Endodermal cell (in vitro differentiated cells): ENCODE results near the gene CEP85L. TPM values are rescaled to one million over a fixed set of nuclear protein-coding genes. Genes with fewer than 3 reads are reported as not detected.

Experiments used
- DNase-seq: peaks from one replicate; pipeline ENCODE4 v3.0.0-alpha.2; 2017
- H3K27ac ChIP-seq: 2 replicates; pipeline ENCODE4 v1.5.1; 2013; ENCODE audit warnings: mild to moderate bottlenecking, low read depth, low read length, moderate library complexity
- H3K27me3 ChIP-seq: 2 replicates; pipeline ENCODE4 v1.6.1; 2013; ENCODE audit warnings: mild to moderate bottlenecking, low read length, moderate library complexity; ENCODE audit not compliant: insufficient read depth, control insufficient read depth, poor library complexity, severe bottlenecking
- H3K36me3 ChIP-seq: 2 replicates; pipeline ENCODE4 v1.7.0; 2013; ENCODE audit warnings: mild to moderate bottlenecking, low read length, moderate library complexity; ENCODE audit not compliant: control insufficient read depth, insufficient read depth
- H3K4me1 ChIP-seq: one replicate; pipeline ENCODE4 v1.7.0; 2013; ENCODE audit warnings: low read length; ENCODE audit not compliant: control insufficient read depth, insufficient read depth
- H3K4me3 ChIP-seq: 2 replicates; pipeline ENCODE4 v1.5.1; 2013; ENCODE audit warnings: mild to moderate bottlenecking, low read length, moderate library complexity
- H3K9ac ChIP-seq: 2 replicates; pipeline ENCODE4 v1.6.1; 2013; ENCODE audit warnings: mild to moderate bottlenecking, low read length, moderate library complexity; ENCODE audit not compliant: poor library complexity, severe bottlenecking; ENCODE audit errors: extremely low read depth
- H3K9me3 ChIP-seq: 2 replicates; pipeline ENCODE4 v1.6.1; 2013; ENCODE audit warnings: mild to moderate bottlenecking, low read length, moderate library complexity; ENCODE audit not compliant: control insufficient read depth
- H3K27ac Mint-ChIP-seq: 2 replicates; pipeline ENCODE4 v1.8.0; 2020; ENCODE audit warnings: mixed read lengths
- H3K27me3 Mint-ChIP-seq: 2 replicates; pipeline ENCODE4 v1.8.0; 2021; ENCODE audit warnings: mild to moderate bottlenecking, mixed read lengths; ENCODE audit not compliant: insufficient read depth
- H3K36me3 Mint-ChIP-seq: 2 replicates; pipeline ENCODE4 v1.8.0; 2020; ENCODE audit warnings: low read depth, mixed read lengths
- H3K4me1 Mint-ChIP-seq: 2 replicates; pipeline ENCODE4 v1.8.0; 2020; ENCODE audit warnings: mixed read lengths
- H3K4me3 Mint-ChIP-seq: 2 replicates; pipeline ENCODE4 v1.8.0; 2020; ENCODE audit warnings: mild to moderate bottlenecking, moderate library complexity, mixed read lengths
- H3K9me3 Mint-ChIP-seq: 2 replicates; pipeline ENCODE4 v1.8.0; 2020; ENCODE audit warnings: mild to moderate bottlenecking, mixed read lengths
- WGBS, 2 experiments: methylation state at CpG; one replicate each; pipeline versions ENCODE4 v1.1.5 to v1.1.7; 2013; ENCODE audit warnings: missing lambda C conversion rate in 2 of 2, mixed read lengths in 1 of 2; ENCODE audit not compliant: insufficient coverage in 1 of 2, insufficient read length in 1 of 2; 5-methylcytosine and 5-hydroxymethylcytosine counted together
- total RNA-seq, 2 donors: library from RNA; stranded (reverse); fragmentation: NEBNext Ultra II Directional in 1 of 2; extraction: Animal tissue kit (Norgen Biotek cat#: 25700) in 1 of 2; gene quantifications; 2 replicates in 1 of 2; 3 replicates in 1 of 2; pipeline ENCODE4 v1.2.1, GENCODE V29; 2021
- TF ChIP-seq, protein P1 (sequence below): fragments of 200-600 bp; sonication (generic); conservative IDR thresholded peaks from 2 replicates; pipeline ENCODE4 v1.5.0; 2021; ENCODE audit warnings: antibody characterized with exemption, mild to moderate bottlenecking

The CEP85L gene
- total RNA-seq, 2 donors from 2014 or later: 6.7 to 10.2 TPM

DNA sequence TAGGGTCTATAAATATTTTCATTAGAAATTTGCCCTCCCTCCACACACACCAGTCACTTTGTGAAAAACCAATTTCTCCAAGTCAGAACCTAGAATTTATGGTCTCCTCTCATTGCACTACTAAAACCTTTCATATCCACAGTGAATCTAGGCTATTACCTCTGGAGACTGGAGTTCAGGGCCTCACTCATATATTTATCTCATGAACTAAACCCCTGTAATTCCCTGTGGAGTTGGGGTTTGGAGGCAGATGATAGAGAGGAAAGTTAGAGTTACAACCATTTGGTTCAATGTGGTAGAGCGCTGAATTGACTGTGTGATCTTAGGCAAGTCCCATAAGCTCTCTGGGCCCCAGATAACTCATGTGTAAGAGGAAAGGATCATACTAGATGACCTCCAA lies 18.2 kb upstream of the CEP85L start:
- Mint-ChIP-seq H3K27ac (no peak overlapping the region), H3K4me1 (peaks cover 2% of the 10 kb centered on the region), H3K4me3 (no peak overlapping the region), H3K9me3 (no peaks in the 10 kb centered on the region), H3K27me3 (peaks cover 10% of the 10 kb centered on the region), H3K36me3 (no peaks in the 10 kb centered on the region)
- TF ChIP-seq, protein P1, sequence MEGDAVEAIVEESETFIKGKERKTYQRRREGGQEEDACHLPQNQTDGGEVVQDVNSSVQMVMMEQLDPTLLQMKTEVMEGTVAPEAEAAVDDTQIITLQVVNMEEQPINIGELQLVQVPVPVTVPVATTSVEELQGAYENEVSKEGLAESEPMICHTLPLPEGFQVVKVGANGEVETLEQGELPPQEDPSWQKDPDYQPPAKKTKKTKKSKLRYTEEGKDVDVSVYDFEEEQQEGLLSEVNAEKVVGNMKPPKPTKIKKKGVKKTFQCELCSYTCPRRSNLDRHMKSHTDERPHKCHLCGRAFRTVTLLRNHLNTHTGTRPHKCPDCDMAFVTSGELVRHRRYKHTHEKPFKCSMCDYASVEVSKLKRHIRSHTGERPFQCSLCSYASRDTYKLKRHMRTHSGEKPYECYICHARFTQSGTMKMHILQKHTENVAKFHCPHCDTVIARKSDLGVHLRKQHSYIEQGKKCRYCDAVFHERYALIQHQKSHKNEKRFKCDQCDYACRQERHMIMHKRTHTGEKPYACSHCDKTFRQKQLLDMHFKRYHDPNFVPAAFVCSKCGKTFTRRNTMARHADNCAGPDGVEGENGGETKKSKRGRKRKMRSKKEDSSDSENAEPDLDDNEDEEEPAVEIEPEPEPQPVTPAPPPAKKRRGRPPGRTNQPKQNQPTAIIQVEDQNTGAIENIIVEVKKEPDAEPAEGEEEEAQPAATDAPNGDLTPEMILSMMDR: no peak
- 96 to 100% methylated on average over 1 of the region's 1 CpG for WGBS, 2 experiments
- H3K36me3 ChIP-seq: no peaks in the 10 kb centered on the region
- no peak for DNase-seq
- no peak overlapping the region for H3K9ac ChIP-seq
- no peaks in the 10 kb centered on the region for H3K9me3 ChIP-seq
- no peaks in the 10 kb centered on the region for H3K4me1 ChIP-seq
- peaks cover 19% of the 10 kb centered on the region for H3K27me3 ChIP-seq
- H3K4me3 ChIP-seq: no peak overlapping the region
- H3K27ac ChIP-seq: no peak overlapping the region

- H3K9me3 Mint-ChIP-seq: no peaks in the 10 kb centered on the region
- H3K9ac ChIP-seq: no peak overlapping the region
- H3K27me3 ChIP-seq: peaks cover 25% of the 10 kb centered on the region
- no peak overlapping the region for H3K4me3 ChIP-seq
- no peaks in the 10 kb centered on the region for H3K36me3 ChIP-seq
- no peak overlapping the region for H3K4me3 Mint-ChIP-seq
- peaks cover 2% of the 10 kb centered on the region for H3K4me1 Mint-ChIP-seq
- no peaks in the 10 kb centered on the region for H3K36me3 Mint-ChIP-seq
- H3K9me3 ChIP-seq: no peaks in the 10 kb centered on the region
- no peak for DNase-seq
- TF ChIP-seq, protein P1: no peak
- H3K27me3 Mint-ChIP-seq: peaks cover 15% of the 10 kb centered on the region
- H3K27ac ChIP-seq: no peak overlapping the region
- no peaks in the 10 kb centered on the region for H3K4me1 ChIP-seq
- H3K27ac Mint-ChIP-seq: no peak overlapping the region
- WGBS, 2 experiments: 87% methylated on average over 1 of the region's 1 CpG; no CpG with 5 or more reads in 1 of the 2 experiments
Measured at GRCh38 chr6:118668761-118669385, 17.5 kb upstream of the CEP85L start.

- DNase-seq: no peak
- Histone ChIP-seq H3K9me3 (no peaks in the 10 kb centered on the region), H3K36me3 (no peaks in the 10 kb centered on the region), H3K4me1 (no peaks in the 10 kb centered on the region), H3K9ac (no peak overlapping the region), H3K27me3 (peaks cover 27% of the 10 kb centered on the region), H3K4me3 (no peak overlapping the region), H3K27ac (no peak overlapping the region)
- TF ChIP-seq, protein P1: no peak
- peaks cover 16% of the 10 kb centered on the region for H3K27me3 Mint-ChIP-seq
- no peak overlapping the region for H3K4me3 Mint-ChIP-seq
- peaks cover 2% of the 10 kb centered on the region for H3K4me1 Mint-ChIP-seq
- no peak overlapping the region for H3K27ac Mint-ChIP-seq
- no peaks in the 10 kb centered on the region for H3K9me3 Mint-ChIP-seq
- WGBS, 2 experiments: 88% methylated on average over 1 of the region's 1 CpG; no CpG with 5 or more reads in 1 of the 2 experiments
- H3K36me3 Mint-ChIP-seq: no peaks in the 10 kb centered on the region
Measured at GRCh38 chr6:118667988-118668387, 16.6 kb upstream of the CEP85L start.
